Fibroblast of the aortic adventitia (primary cell): ENCODE data around the gene TMCC1. TPM values are rescaled to one million over a fixed set of nuclear protein-coding genes. Genes with fewer than 3 reads are reported as not detected.

Source experiments
- DNase-seq: peaks from one replicate; pipeline ENCODE4 v3.0.0-alpha.2; 2010; ENCODE audit warnings: low read depth
- H3K4me3 ChIP-seq: 2 replicates; pipeline ENCODE4 v1.5.1; 2011; ENCODE audit warnings: low read depth, mild to moderate bottlenecking, control low read depth, low read length, moderate library complexity
- total RNA-seq: library from RNA; depleted of rRNA; stranded (reverse); fragments of >200 nt; gene quantifications from 2 replicates; pipeline ENCODE4 v1.2.3, GENCODE V29; 2012; ENCODE audit warnings: low replicate concordance
- TF ChIP-seq, protein P1 (sequence below): IDR thresholded peaks from 2 replicates; pipeline ENCODE4 v1.5.1; 2011; ENCODE audit warnings: mild to moderate bottlenecking, low read length, control low read depth, inconsistent platforms; ENCODE audit not compliant: insufficient read depth

TMCC1 gene
- total RNA-seq, 1 donor, result 16.9 TPM

DNA sequence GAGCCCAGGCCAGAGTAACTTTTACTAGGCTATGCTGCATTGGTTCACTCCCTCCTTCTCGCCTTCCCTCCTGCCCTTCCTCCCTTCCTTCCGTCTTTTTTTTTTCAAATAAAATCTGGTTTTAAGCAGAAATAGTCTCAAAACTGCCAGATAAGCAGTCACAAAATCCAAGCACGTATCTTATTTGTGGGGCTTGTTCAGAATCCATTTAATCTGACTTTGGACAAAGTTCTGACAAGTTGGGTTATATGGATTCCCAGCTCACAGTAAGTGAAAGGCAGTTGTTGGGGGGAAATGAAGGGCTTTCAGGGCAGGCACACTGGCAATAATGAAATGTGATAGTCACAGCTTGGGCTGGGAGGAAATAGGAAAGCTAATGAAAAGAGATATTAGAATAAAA, 255.0 kb downstream of the TMCC1 start:
- no peak for DNase-seq
- TF ChIP-seq, protein P1, sequence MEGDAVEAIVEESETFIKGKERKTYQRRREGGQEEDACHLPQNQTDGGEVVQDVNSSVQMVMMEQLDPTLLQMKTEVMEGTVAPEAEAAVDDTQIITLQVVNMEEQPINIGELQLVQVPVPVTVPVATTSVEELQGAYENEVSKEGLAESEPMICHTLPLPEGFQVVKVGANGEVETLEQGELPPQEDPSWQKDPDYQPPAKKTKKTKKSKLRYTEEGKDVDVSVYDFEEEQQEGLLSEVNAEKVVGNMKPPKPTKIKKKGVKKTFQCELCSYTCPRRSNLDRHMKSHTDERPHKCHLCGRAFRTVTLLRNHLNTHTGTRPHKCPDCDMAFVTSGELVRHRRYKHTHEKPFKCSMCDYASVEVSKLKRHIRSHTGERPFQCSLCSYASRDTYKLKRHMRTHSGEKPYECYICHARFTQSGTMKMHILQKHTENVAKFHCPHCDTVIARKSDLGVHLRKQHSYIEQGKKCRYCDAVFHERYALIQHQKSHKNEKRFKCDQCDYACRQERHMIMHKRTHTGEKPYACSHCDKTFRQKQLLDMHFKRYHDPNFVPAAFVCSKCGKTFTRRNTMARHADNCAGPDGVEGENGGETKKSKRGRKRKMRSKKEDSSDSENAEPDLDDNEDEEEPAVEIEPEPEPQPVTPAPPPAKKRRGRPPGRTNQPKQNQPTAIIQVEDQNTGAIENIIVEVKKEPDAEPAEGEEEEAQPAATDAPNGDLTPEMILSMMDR, result no peak
- H3K4me3 ChIP-seq, result no peak overlapping the region

DNA sequence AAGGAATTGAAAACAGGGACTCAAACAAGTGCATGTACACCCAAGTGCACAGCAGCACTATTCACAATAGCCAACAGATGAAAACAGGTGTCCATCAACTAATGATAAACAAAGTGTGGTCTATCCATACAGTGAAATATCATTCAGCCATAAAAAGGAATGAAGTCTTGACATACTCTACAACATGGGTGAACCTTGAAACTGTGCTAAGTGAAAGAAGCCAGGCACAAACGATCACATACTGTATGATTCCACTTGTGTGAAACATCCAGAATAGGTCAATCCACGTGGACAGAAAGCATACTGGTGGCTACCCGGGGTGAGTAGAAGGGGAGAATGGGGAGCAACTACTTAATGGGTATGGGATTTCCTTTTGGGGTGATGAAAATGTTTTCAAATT, 257.4 kb downstream of the TMCC1 start:
- DNase-seq, result no peak
- TF ChIP-seq, protein P1, result no peak

DNA sequence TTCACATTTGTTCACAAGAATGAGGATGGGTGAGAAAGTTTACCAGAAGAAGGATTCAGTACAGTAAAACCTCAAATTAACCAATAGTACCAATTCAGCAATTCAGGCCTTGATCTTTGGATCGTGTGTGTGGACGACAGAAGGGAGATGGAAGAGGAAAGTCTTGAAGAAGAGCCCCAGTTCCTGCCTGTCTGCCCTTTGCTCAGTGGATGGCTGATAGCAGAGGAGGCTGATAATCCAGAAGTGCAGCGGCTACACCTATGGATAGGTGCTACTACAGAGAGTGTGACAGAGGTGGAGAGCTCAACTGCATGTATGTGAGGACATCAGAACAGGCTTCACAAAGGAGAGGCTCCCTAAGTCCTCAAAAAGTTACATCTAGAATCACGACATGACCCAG, 257.9 kb downstream of the TMCC1 start:
- TF ChIP-seq, protein P1, result no peak
- no peak for DNase-seq

More for the DNA sequence above, 257.4 kb downstream of the TMCC1 start:
- H3K4me3 ChIP-seq, result no peak overlapping the region

DNA sequence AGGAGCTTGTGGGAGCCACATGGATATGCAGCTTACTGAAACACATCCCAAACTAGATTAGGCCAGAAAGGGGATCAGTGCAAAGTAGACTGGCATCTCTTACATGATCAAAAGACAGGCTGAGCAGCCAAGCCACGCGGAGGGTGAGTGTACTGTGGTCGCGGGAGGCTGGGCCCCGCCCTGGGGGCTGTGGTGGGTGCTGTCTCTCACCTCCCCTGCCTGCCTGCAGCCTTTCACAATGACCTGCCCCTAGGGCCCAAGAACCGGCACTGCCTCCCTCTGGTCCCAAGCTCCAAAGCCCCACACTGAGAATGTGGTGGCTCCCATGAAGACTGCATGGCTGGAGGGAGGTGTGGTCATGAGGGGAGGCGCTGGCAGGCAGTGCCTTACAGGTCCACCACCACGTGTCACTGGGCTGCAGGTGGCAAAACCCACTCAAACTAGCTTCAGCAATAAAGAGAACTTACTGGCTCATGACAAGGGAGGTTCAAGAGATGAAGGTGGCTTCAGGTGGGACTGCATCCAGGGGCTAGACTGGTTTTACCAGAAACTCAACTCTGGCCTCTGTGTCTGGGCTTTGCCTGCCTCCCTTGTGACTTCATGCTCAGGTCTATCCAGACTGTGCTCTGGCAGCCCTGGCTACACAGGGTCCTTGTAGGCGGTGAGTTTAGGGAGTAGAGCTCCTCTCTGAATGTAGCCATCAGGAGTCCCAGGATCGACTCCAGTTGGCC, 259.6 kb downstream of the TMCC1 start:
- no peak for DNase-seq
- no peak overlapping the region for H3K4me3 ChIP-seq
- TF ChIP-seq, protein P1, result no peak

More for the DNA sequence above, 257.9 kb downstream of the TMCC1 start:
- H3K4me3 ChIP-seq, result no peak overlapping the region

DNA sequence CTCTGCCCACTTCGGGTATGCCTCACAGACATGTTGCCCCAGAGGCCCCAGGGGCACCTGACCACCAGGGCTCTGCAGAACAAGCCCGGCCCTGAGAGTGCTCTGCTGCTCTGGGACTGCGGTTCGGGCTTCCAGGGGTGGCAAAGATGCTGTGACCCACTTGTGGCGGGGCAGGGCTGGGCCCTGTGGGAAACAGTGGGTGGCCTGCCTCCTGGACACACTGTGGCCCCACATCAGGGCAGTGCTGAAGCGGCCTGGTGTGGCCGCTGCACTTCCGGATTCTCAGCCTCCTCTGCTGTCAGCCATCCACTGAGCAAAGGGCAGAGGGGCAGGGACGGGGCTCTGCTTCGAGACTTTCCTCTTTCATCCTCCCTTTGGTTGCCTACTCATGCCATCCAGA, 260.5 kb downstream of the TMCC1 start:
- DNase-seq, result no peak
- H3K4me3 ChIP-seq, result no peak overlapping the region
- TF ChIP-seq, protein P1, result no peak

DNA sequence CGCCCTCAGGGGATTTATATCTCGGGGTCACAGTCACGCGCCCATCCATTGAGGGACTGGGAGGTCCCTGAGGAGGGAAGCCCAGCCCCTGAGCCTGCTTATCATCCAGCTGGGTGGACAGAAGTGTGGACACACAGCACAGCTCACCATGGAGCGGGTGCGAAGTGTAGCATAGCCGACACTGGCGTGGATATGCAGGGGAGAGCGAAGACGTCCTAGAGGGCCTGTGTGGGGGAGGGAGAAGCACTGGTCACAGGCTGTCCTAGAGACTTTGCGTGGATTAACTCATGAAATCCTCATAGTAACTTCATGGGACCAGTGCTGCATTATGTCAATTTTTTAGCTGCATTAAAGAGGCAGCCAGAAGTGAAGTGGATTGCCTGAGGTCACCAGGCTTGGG, 261.0 kb downstream of the TMCC1 start:
- TF ChIP-seq, protein P1, result no peak
- no peak overlapping the region for H3K4me3 ChIP-seq
- DNase-seq, result no peak

DNA sequence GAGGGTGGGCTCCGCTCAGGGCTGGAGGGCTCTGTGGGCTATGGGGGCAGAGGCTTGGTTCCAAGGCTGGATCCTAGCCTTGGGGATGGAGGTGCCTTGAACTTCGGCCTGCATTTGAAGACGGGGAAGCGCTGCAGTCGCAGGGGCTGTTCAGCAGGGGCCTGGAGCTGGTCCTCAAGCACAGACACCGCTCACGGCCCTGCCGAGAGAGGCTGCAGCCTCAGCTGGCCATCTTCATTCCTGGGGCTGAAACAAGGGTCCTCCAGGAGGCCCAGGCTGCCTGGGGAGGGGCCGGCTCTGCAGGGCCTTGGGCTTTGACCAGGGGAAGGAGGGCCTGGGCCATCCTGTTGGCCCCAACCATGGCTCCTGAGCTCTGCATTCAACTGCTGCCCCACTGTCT, 261.5 kb downstream of the TMCC1 start:
- no peak overlapping the region for H3K4me3 ChIP-seq
- DNase-seq, result no peak
- TF ChIP-seq, protein P1, result no peak
